ENCODE measurements around the gene VSTM2B. TPM values are rescaled to one million over a fixed set of nuclear protein-coding genes. Genes with fewer than 3 reads are reported as not detected.

VSTM2B gene
- not detected in 2 replicates for total RNA-seq (2022)
- percentile 4 among the genes with signal in this experiment for Bru-seq, nascent RNA
- percentile 2 among the genes with signal in this experiment for BruChase-seq, experiment 1, labeled RNA remaining after a 2-hour chase
- not detected for BruChase-seq, experiment 2, labeled RNA remaining after a 6-hour chase
- long read RNA-seq = 0 reads

DNA sequence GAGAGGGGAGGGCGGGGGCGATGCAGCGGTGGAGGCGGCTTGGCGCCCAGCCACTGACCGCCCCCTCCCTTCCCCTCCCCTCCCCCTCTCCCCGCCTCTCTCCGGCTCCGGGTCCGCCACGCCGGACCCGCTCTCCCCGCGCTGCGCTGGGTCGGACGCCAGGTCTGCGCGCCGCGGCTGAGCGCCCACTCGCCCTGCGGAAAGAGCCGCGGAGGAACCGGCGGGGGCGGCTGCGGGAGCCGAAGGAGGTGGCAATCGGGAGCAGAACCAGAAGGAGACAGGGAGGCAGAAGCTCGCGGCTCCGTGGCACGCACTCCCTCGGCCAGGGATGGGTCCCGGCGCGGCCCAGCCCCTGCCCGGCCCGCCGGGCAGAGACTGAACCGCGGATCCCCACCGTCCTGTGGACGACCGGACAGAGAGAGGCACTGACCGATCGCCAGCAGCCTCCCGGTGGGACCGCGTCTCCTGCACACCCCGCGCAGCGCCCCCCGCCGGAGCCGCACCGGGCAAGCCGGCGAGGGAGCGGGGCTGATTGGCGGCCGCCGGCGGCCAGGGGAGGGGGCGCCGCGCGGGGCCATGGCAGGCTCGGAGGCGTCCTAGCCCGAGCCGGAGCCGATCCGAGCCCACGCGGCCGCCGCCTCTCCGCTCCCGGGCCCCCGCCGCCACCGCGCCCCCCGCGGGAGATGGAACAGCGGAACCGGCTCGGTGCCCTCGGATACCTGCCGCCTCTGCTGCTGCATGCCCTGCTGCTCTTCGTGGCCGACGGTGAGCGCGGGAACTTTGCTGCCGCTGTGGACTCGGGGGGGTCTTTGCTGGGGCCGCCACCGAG, at the start of gene VSTM2B:
Gene VSTM2B (plus strand): TSS at position 94 of the 829 bp plus-strand sequence. CDS start 590 bp downstream, at position 684.
- intact Hi-C loops (cut with micrococcal nuclease; ENCODE audit: unreplicated experiment) = no loop called here
- Mint-ChIP-seq H3K36me3 (ENCODE audit: insufficient read depth, unreplicated experiment) (peaks cover 6% of the 10 kb centered on the region), H3K4me3 (ENCODE audit: unreplicated experiment) (no peak within 1 kb of the TSS), H3K4me1 (ENCODE audit: low read depth, unreplicated experiment) (no peaks in the 10 kb centered on the region), H3K27me3 (ENCODE audit: insufficient read depth, unreplicated experiment) (no peaks in the 10 kb centered on the region), H3K9me3 (ENCODE audit: unreplicated experiment) (no peaks in the 10 kb centered on the region), H3K27ac (ENCODE audit: unreplicated experiment) (no peak within 1 kb of the TSS)
- POLR2A ChIA-PET = no interaction called here
- CTCF ChIA-PET = no interaction called here
- no peak within 1 kb of the TSS for H3K4me3 ChIP-seq (ENCODE audit: low read depth, low read length)
- DNase-seq = no peak
- TF ChIP-seq, protein P1, sequence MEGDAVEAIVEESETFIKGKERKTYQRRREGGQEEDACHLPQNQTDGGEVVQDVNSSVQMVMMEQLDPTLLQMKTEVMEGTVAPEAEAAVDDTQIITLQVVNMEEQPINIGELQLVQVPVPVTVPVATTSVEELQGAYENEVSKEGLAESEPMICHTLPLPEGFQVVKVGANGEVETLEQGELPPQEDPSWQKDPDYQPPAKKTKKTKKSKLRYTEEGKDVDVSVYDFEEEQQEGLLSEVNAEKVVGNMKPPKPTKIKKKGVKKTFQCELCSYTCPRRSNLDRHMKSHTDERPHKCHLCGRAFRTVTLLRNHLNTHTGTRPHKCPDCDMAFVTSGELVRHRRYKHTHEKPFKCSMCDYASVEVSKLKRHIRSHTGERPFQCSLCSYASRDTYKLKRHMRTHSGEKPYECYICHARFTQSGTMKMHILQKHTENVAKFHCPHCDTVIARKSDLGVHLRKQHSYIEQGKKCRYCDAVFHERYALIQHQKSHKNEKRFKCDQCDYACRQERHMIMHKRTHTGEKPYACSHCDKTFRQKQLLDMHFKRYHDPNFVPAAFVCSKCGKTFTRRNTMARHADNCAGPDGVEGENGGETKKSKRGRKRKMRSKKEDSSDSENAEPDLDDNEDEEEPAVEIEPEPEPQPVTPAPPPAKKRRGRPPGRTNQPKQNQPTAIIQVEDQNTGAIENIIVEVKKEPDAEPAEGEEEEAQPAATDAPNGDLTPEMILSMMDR (IDR thresholded peaks at IDR 0.05; ENCODE audit: insufficient read depth in 1 of 2, low read depth in 1 of 2, low read length in 1 of 2, severe bottlenecking in 1 of 2, unreplicated experiment in 1 of 2) = no peak
- no peaks in the 10 kb centered on the region for H3K4me1 ChIP-seq
- no peaks in the 10 kb centered on the region for H3K36me3 ChIP-seq (ENCODE audit: control insufficient read depth, insufficient read depth, low read length)
- BruUV-seq (replicated peaks) = no TSS peak
- peaks cover 6% of the 10 kb centered on the region; the same call in 1 of the 2 replicates for H3K9me3 ChIP-seq
- no peaks in the 10 kb centered on the region for H3K27me3 ChIP-seq (replicated peaks; ENCODE audit: control insufficient read depth, insufficient read depth, low read length)

DNA sequence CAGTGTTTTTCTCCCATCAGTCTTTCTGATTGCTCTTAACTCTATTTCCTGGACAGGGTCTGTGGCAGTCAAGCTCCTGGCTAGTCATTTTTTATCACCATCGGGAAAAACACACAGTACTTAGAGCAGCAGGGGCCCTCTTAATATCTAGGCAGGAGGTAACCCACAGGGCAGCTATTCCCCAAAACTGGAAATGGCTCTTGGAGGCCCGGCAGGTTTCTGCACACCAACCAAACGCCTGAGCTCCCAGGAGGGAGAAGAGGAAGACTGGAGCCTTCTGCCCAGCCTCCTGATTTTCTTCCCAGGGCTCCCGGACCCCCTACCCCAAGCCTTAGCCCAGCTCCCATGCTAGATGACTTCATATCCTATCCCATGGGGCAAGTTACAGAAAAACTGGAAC, 49.3 kb upstream of the VSTM2B start:
- Mint-ChIP-seq H3K36me3 (ENCODE audit: insufficient read depth, unreplicated experiment) (no peaks in the 10 kb centered on the region), H3K27ac (ENCODE audit: unreplicated experiment) (no peak overlapping the region), H3K27me3 (ENCODE audit: insufficient read depth, unreplicated experiment) (peaks cover 2% of the 10 kb centered on the region), H3K4me1 (ENCODE audit: low read depth, unreplicated experiment) (no peaks in the 10 kb centered on the region), H3K4me3 (ENCODE audit: unreplicated experiment) (no peak overlapping the region), H3K9me3 (ENCODE audit: unreplicated experiment) (peaks cover 6% of the 10 kb centered on the region)
- BruUV-seq (replicated peaks) = no TSS peak
- CTCF ChIA-PET = no interaction called here
- intact Hi-C loops (cut with micrococcal nuclease; ENCODE audit: unreplicated experiment) = no loop called here
- Histone ChIP-seq H3K4me1 (no peaks in the 10 kb centered on the region), H3K4me3 (ENCODE audit: low read depth, low read length) (no peak overlapping the region), H3K27me3 (replicated peaks; ENCODE audit: control insufficient read depth, insufficient read depth, low read length) (no peaks in the 10 kb centered on the region), H3K36me3 (ENCODE audit: control insufficient read depth, insufficient read depth, low read length) (no peaks in the 10 kb centered on the region), H3K9me3 (no peaks in the 10 kb centered on the region)
- DNase-seq = no peak
- TF ChIP-seq, protein P1 (IDR thresholded peaks at IDR 0.05; ENCODE audit: insufficient read depth in 1 of 2, low read depth in 1 of 2, low read length in 1 of 2, severe bottlenecking in 1 of 2, unreplicated experiment in 1 of 2) = no peak
- POLR2A ChIA-PET = no interaction called here

DNA sequence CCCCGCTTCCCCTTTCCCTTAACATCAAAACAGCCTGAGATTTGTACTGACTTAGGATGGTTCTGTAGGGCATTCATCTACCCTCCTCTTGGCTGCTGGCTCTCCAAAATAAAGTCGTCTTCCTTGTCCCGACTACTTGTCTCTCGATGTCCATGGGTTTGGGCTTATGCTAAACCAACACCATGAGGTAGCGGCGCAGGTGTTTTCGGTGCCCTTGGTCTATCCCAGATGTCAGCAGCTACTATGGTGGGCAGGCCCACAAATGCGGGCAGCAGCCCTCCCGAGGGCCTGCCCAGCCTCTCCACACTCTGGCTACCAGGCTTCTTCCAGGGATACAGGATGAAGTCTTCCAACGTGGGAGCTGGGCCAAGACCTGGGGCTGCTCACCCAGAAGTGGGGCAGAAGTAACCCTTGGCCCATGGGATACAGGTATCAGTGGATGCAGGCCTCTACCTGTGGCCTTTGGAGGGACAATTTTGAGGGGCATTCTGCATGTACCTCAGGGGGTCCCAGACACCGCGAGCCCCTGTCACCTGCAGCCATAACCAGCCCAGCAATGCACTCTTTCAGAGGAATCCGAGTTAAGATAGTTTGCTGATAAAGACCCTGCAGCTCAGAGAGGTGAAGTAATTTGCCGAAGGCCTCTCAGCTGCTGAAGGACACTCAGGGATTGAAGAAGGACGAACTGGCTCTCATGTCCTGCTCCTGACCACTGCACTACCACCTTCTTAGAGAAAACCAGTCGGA, 47.8 kb upstream of the VSTM2B start:
- no peaks in the 10 kb centered on the region for H3K36me3 Mint-ChIP-seq (ENCODE audit: insufficient read depth, unreplicated experiment)
- ChIA-PET POLR2A (no interaction called here), CTCF (interaction anchor here (0.6 to 1.0 kb wide), 2 partner anchors 10 to 24 kb away, joined by 3 read pairs; no protein-coding TSS in a partner anchor)
- H3K27ac Mint-ChIP-seq (ENCODE audit: unreplicated experiment) = no peak overlapping the region
- peaks cover 2% of the 10 kb centered on the region for H3K27me3 Mint-ChIP-seq (ENCODE audit: insufficient read depth, unreplicated experiment)
- TF ChIP-seq, protein P1 (IDR thresholded peaks at IDR 0.05; ENCODE audit: insufficient read depth in 1 of 2, low read depth in 1 of 2, low read length in 1 of 2, severe bottlenecking in 1 of 2, unreplicated experiment in 1 of 2) = no peak
- peaks cover 20% of the 10 kb centered on the region for H3K9me3 Mint-ChIP-seq (ENCODE audit: unreplicated experiment)
- H3K4me3 ChIP-seq (ENCODE audit: low read depth, low read length) = no peak overlapping the region
- no peaks in the 10 kb centered on the region for H3K4me1 Mint-ChIP-seq (ENCODE audit: low read depth, unreplicated experiment)
- BruUV-seq (replicated peaks) = no TSS peak
- H3K4me3 Mint-ChIP-seq (ENCODE audit: unreplicated experiment) = no peak overlapping the region
- no peak for DNase-seq
- no peaks in the 10 kb centered on the region for H3K36me3 ChIP-seq (ENCODE audit: control insufficient read depth, insufficient read depth, low read length)
- no peaks in the 10 kb centered on the region for H3K9me3 ChIP-seq
- intact Hi-C loops (cut with micrococcal nuclease; ENCODE audit: unreplicated experiment) = no loop called here
- no peaks in the 10 kb centered on the region for H3K27me3 ChIP-seq (replicated peaks; ENCODE audit: control insufficient read depth, insufficient read depth, low read length)
- no peaks in the 10 kb centered on the region for H3K4me1 ChIP-seq

Data from Caco-2 (cell line).